GM19193 (cell line): ENCODE measurements around the gene IPO9.

ENCODE experiments used
- POLR2A ChIP-seq: IDR thresholded peaks from 4 replicates; pipeline ENCODE4 v1.6.1; 2011; ENCODE audit not compliant: insufficient read depth, insufficient read length; ENCODE audit errors: extremely low read depth

Gene IPO9

DNA sequence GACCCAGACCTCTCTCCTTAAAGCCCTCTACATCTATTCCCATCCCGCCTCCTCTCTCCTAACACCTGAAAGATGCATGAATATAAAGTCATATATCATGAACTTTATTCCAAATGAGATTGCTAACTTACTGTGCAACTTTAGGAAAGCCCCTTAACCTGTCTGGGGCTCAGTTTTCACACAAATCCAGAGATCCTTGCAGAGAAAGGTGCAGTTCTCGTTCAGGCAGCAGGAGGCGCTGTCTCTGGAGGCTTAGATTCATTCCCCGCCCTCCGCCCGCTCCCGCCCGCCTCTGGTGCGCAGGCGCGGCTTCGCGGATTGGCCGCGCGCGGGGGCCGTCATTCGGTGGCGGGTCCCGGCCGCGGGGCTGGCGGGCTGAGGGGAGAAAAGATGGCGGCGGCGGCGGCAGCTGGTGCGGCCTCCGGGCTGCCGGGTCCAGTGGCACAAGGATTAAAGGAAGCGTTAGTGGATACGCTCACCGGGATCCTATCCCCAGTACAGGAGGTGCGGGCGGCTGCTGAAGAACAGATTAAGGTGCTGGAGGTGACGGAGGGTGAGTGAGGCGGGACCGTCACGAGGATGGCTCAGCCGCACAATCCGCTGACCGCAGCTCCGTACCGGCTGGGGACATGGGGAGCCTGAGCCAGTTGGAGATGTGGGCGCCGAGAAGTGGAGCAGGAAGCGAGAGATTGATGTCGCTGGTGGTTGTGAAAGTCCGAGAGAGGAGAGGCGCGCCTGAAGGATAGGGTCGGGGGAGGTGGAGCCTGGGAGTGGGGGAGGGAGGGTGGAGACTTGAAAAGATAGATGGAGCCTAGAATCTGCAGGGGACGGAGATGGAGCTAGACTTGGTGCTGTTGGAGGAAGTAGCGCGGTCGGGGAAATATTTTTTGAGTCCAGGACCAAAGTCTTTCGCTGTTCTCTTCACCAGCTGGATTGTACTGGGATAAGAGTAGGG, at the start of gene IPO9:
IPO9 (plus strand) TSS at position 338 of the 955 bp plus-strand sequence; CDS start at position 391, 53 bp downstream.
- peak; percentile 89 for TF ChIP-seq POLR2A

DNA sequence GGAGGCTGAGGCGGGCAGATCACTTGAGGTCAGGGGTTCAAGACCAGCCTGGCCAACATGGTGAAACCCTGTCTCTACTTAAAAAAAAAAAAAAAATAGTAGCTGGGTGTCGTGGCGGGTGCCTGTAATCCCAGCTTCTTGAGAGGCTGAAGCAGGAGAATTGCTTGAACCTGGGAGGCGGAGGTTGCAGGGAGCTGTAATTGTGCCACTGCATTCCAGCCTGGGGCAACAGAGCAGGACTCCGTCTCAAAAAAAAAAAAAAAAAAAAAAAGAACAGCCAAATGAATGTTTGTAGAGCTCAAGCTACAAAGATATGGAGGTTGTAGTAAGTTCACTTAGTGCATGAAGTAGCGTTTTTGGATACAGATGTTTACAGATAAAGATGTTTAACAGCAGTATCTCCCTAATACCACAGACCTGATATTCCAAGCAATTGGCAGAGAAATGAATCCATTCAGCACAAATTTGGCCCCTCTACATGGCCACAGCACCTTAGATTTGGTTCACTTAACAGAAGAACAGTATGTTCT, 49.5 kb upstream of the IPO9 start:
- TF ChIP-seq POLR2A = no peak

DNA sequence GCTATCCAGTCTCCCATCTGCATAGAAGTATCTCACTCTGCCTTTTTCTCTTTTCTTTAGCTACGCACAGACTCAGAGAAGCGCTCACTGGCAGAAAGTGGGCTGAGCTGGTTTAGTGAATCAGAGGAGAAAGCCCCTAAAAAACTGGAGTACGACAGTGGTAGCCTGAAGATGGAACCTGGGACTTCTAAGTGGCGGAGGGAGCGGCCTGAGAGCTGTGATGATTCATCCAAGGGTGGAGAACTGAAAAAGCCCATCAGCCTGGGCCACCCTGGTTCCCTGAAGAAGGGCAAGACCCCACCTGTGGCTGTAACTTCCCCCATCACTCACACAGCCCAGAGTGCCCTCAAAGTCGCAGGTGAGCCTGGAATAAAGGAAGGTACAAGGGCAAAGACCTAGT, 48.0 kb upstream of the IPO9 start:
- no peak for TF ChIP-seq POLR2A

DNA sequence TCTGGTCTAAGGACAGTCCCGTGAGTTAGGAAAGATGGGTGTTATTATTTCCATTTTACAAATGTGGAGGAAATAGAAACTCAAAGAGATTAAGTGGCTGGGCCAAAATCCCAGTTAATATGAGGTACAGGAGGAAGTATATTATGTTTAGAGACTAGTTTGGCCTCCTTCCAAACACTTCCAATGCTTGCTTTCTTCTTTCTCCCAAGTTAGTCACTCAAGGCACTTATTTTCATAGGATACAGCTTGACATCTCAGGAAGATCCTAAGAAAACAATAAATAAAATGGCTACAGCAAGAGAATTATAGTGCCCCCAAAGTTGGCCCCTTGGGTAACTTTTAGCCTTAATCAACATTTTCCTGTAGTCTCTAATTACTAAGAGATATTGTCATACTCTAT, 47.5 kb upstream of the IPO9 start:
- TF ChIP-seq POLR2A = no peak

DNA sequence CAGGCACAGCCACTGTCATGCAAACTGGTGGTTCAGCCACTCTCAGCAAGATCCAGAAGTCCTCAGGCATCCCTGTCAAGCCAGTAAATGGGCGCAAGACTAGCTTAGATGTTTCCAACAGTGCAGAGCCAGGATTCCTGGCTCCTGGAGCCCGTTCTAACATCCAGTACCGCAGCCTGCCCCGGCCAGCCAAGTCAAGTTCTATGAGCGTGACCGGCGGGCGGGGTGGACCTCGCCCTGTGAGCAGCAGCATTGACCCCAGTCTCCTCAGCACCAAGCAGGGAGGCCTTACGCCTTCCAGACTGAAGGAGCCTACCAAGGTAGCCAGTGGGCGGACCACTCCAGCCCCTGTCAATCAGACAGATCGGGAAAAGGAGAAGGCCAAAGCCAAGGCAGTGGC, 46.6 kb upstream of the IPO9 start:
- no peak for TF ChIP-seq POLR2A

DNA sequence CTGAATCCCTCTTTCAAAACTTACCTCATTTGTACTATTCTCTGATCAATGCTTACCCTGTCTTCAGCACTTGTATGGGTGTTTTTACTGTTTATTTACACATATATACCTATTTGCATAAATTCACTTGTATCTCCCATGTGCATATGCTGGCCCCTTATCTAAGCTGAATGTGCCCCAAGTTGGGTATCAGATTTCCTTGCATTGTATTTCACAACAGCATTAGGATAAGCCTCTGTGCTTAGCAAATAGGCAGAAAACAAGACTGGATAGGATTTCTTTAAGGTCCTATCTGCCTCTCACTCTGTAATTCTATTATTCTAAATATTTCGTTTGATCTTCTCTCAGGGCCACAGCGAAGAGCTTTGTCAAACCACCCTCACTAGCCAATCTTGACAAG, 45.9 kb upstream of the IPO9 start:
- TF ChIP-seq POLR2A = no peak

DNA sequence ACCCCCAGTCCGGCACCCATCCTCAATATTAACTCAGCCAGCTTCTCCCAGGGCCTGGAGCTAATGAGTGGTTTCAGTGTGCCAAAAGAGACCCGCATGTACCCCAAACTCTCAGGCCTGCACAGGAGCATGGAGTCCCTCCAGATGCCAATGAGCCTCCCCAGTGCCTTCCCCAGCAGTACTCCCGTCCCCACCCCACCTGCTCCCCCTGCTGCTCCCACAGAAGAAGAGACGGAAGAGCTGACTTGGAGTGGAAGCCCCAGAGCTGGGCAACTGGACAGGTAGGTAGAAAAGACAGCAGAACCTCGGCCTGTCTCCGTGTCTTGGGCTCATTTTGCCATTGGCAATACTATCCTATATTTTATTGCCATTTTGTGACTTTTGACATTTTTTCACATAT, 45.4 kb upstream of the IPO9 start:
- TF ChIP-seq POLR2A = no peak

DNA sequence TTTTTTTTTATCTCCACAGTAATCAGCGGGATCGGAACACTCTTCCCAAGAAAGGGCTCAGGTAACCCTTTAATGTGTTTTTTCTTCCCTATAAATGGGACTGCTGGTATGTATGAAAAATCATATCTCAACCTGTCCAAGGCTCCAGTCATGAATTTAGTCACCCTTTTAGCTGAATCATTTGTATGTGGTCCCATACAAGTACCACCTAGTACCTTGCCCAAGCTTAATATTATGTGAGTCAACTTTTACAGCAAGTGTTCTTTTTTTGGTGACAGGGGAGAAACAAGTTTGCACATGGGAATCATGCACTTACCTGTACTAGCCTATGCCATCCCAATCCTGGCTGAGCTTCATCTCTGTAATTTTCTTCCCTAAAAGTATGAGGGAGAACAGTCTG, 43.7 kb upstream of the IPO9 start:
- TF ChIP-seq POLR2A = no peak

DNA sequence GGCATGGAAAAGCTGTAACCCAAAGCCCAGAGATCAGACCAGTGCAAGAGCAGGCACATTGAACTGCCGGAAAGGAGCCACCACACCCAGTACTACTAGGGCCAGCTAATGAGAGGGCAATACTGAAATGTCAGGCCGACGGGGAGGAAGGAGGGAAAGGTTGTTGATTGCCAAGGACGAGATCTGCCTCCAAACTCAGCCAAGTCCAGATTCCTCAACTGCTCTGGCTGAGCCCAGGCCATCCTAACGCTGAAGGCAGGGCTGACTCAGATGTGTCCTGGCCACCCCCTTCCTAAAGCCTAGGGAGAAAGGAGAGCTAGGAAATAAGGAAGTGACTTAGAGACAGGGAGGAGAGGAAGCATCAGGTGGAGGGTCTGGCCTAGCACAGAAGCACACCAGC, 42.1 kb upstream of the IPO9 start:
- no peak for TF ChIP-seq POLR2A

DNA sequence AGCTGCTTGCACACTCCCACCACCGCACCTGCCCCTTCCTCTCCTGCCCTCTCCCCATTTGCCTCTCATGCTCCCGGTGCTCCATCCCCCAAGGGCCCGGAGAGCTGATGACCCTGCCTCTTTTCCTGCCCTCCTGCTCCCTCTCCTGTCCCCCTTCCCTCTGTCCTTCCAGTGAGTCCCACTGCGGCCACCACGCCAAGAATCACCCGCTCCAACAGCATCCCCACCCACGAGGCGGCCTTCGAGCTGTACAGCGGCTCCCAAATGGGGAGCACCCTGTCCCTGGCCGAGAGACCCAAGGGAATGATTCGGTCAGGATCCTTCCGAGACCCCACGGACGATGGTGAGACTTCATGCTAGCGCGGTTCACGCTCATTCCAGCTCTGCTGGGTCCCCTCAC, 40.7 kb upstream of the IPO9 start:
- TF ChIP-seq POLR2A = no peak

DNA sequence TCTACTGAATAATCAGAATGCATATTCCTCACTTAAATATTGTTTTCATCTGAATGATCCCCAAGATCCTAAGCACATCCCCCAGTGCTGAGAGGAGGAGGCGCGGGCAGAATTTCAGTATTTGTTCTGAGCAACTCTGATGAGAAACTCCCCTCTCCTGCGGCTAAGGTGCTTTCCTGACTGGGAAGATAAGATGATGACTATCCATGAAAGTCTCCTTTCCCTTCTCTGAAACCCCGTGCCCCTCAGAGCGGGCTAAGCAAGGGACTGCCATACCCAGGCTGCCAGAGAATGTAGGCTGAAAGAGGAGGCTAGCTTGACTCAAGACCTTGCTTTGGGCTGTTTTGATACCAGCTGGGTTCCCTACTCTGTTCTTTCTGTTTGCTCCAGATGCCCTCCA, 39.7 kb upstream of the IPO9 start:
- no peak for TF ChIP-seq POLR2A

DNA sequence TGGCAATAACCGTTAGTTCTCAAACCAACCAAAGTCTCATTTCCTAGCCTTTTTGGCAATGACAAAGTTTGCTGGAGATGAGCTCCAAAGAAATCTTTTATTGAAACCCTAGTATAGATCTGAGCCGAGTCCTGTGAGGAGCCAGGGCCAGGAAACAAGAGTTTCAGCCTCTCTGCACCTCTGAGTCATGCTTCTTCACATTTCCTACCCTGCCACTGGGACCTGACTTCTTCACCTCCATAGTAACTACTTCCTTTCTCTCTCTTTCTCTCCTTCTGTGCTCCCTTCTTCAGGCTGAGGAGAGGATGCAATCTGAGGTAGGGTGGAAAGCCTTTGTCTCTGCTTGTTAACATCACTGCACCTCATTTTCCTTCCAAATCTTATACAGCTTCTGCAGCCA, 38.7 kb upstream of the IPO9 start:
- TF ChIP-seq POLR2A = no peak

DNA sequence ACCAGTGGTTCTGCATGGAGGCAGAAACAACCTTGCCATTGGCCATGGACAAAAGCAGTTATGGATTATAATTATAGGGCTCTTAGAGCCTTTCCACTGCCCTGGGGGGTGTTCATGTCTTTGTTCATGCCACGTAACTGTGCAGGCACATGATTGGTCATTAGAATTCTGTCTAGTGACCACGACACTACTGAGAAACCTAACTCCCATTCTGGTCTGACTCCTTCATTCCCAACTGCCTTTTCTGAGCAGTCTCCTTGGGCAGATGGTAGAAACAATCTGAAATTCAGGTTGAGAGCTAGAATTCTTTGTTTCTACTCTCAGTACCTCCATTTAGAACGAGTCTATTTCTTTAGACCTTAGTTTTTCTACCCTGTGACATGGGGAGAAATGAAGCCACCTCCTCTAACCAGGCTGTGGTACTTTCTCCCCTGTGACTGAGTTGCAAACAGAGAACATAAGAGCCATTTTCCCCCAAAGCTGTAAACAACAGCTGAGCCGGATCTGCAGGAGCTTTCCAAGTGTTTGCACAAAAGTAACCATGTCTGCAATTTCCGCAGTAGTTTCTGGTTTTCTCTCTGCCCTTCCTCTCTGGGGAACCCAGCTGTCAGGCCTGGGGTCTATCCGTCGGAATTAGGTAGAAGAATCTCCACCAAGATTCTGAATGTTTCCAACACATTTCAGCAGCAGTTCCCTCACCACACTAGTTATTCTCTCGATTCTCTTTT, 37.7 kb upstream of the IPO9 start:
- TF ChIP-seq POLR2A = no peak

DNA sequence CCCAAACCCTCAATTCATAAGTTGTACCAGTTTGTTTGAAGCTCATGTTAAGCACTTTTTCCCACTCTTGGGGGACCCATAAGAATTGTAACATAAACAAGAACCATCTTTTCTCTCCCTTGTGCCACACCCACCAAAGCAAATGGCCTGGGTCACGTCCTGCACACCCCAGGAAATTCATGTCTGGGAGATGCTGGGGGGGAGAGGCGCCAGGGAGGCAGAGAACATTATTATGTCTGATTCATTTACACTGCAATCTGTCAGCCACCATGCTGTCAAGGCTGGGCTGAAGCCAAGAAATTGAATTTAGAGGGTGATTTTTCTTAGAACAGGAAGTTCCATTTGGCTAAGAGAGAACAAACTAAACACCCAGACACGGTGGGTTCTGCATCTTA, 37.2 kb upstream of the IPO9 start:
- no peak for TF ChIP-seq POLR2A

DNA sequence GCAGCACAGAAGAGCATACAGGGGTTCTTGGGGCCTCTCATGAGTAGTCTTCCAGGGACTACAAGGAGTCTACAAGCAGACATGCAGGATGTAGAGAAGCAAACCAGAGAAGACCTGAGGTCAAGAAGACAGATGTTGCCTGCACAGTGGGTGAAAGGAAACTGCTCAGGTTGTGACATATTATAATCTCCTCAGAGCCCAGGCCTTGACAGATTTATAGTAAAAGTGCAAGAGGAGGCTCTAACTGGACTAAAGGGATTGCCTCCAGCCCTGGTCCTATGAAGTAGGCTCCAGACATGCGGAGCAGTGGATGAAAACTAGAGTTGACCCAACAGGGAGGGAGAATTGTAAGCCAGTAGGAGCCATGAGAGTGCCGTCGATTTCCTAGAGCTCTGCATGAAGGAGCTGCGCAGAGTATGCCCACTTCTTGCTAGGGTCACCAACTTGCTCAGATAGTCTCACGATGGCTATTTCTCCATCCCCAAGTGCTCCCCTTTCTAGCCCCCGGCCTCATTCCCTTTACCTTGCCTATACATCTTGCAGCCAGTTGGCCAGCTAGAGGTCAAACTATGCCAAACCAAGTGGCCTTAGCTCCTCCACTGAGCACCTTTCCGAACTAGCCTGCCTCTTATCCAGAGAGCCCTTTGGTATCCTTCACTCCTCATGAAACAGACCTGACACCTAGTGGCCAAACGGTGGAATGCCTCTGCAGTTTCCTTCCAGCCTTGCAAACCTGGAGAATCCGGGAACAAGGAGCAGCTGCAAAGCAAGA, 36.2 kb upstream of the IPO9 start:
- no peak for TF ChIP-seq POLR2A
